Spleen (tissue), 7 donors: Measurements from ENCODE around the gene ARFGEF3.

ENCODE experiments used
- CTCF ChIP-seq, 11 experiments: fragments of 200-600 bp in 7 of 11; fragments of 450-650 bp in 4 of 11; sonication (generic) in 4 of 11; IDR thresholded peaks in 8 of 11; conservative IDR thresholded peaks in 3 of 11; 1 replicate in 7 of 11; 2 replicates in 4 of 11; pipeline versions ENCODE4 v1.4.0 to v1.8.0; 2016 to 2021; ENCODE audit warnings: antibody characterized with exemption in 11 of 11, inconsistent platforms in 4 of 11, mild to moderate bottlenecking in 1 of 11
- POLR2AphosphoS5 ChIP-seq, 3 donors: sonication (generic); formaldehyde crosslinking; IDR thresholded peaks; one replicate each; pipeline ENCODE4 v1.5.1; 2017; ENCODE audit warnings: antibody characterized with exemption in 3 of 3
- donor health status: DM: no; HTN: no; CAD: no; lungs with moderate emphysema.
- donor health status: DM: no; HTN: no; CAD: no.
- donor health status: DM: no; HTN: no; CAD: no.

- TF ChIP-seq CTCF (IDR thresholded peaks at IDR 0.05 in 8 of 11, conservative IDR thresholded peaks at IDR 0.05 in 3 of 11) (no peak), POLR2AphosphoS5 (IDR thresholded peaks at IDR 0.05) (no peak)
Measured at GRCh38 chr6:138328210-138328609, 166.5 kb downstream of the ARFGEF3 start.
